HG03139 (cell line): ENCODE results near the gene PCNA.
"Not testable (repeated sequence)": the region's sequence is repeated elsewhere in the genome, so short reads cannot be mapped to it uniquely, and the experiment has no call there.

Experiments used
- ATAC-seq: cut with Tn5 transposase; IDR thresholded peaks from one replicate; pipeline ENCODE4 v1.9.1; 2021; ENCODE audit not compliant: unreplicated experiment

The PCNA gene

GRCh38 chr20:5099909-5100308, 19.8 kb downstream of the PCNA start:
- ATAC-seq, result not testable (repeated sequence)

DNA sequence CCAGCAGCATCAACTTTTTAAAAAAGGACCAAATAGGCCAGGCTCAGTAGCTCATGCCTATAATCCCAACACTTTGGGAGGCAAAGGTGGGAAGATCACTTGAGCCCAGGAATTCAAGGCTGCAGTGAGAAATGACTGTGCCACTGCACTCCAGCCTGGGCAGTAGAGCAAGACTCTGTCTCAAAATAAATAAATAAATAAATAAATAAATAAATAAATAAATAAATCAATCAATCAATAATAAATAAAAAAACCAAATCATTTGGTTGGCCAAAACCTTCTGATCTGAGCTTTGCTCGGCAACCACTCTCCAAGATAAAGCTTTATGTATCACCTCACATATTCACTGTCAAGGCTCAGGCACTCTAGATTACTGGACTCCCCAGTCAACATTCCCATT, 20.7 kb downstream of the PCNA start:
- ATAC-seq, result not testable (repeated sequence)

- ATAC-seq, result no peak
These were observed 23.3 kb downstream of the PCNA start for GRCh38 chr20:5096463-5096862.

DNA sequence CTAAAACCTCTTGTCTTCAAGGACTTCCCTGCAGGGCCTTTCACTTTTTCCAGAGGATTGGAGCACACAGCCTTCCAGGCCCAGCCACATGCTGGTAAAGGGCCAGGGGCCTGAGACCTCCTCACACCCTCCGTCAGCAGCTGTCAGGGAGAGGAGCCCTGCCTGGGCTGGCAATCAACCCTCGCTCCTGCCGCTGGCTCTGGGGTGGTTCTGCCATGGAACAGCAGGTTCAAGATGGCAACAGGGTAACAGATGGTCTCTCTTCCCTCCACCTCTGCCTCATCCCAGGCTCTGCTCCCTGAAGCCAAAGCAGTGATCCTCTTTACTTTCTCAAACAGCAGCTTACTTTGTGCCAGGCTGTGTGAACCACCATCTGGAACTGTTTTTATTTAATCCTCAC, 23.8 kb downstream of the PCNA start:
- ATAC-seq, result no peak

DNA sequence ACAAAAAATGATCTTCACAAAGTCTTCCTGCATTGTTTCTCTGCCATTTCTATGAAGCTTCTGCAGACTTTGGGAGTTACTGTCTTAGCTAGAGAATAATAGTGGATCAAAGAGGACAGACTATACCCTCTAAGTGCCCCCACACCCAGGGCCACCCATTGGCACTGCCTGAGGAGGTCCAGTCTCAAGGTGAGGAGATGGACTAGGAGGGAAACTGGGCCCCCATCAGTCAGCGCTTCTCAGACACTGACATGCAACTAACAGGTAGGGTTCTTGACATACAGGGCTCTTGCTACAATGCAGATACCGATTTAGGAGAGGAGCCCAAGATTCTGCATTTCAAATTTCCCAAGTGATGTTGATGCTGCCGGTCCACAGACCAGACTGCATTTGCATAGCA, 24.3 kb downstream of the PCNA start:
- ATAC-seq, result no peak

DNA sequence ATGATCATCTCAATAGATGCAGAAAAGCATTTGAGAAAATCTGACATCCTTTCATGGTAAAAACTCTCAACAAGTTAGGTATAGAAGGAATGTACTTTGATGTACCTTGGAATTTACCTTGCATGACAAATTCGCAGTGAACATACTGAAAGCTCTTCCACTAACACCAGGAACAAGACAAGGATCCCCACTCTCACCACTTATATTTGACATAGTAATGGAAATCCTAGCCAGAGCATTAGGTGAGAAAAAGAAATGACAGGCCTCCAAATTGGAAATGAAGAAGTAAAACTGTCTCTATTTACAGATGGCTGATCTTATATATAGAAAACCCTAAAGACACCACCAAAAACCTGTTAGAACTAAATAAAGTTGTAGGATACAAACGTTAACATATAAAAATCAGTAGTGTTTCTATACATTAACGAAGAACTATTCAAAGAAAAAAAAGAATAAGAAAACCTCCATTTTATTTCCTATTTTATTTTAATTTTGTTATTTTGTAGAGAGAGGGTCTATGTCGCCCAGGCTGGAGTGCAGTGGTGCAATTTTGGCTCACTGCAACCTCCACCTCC, 26.9 kb downstream of the PCNA start:
- ATAC-seq, result no peak

DNA sequence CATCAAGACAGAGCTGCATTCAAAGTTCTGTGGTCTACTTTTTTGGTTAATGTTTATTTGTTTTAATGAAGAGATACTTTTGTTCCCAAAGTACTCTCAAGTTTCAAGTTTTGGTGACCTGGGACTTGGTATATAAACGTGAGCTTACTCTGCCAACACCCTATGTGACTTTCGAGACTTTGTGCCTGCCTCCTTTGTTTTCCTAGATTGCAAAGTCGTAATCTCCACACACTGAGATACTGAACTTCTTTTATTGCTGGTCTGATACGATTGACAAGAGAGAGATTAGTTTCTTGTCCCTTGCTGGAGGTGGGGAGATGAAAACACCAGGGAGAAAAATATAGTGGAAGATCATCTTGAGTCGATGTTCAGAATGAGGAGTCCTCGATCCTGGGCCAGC, 27.9 kb downstream of the PCNA start:
- no peak for ATAC-seq

GRCh38 chr20:5090191-5090590, 29.6 kb downstream of the PCNA start:
- ATAC-seq, result no peak

DNA sequence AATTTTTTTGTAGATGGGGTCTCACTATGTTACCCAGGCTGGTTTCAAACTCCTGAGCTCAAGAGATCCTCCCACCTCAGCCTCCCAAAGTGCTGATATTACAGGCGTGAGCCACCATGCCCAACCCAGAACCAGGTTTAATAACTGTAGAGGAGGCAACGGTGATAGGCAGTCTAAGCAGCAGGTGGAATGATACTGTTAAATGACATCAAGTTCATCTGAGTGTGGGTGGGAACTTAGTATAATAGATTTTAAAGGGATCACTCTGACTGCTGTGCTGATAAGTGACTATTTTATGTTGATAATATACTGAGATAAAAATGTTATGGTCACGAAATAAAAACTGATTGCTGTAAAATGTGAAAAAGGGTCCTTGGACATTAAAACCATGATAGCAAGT, 31.1 kb downstream of the PCNA start:
- no peak for ATAC-seq

DNA sequence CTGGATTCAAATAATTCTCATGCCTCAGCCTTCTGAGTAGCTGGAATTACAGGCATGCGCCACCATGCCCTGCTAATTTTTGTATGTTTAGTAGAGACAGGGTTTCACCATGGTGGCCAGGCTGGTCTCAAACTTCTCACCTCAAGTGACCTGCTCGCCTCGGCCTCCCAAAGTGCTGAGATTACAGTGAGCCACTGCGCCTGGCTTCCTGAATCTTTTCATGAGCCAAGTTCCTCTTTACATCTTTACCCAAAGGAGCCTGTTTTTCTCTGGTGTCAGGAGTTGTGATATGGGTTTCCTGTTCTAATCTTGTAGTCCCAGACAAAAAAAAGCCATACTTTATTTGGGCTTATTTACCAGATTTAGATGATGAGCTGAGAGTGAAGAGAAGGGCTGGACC, 34.4 kb downstream of the PCNA start:
- no peak for ATAC-seq

GRCh38 chr20:5080384-5080877, 39.3 kb downstream of the PCNA start:
- ATAC-seq, result no peak

DNA sequence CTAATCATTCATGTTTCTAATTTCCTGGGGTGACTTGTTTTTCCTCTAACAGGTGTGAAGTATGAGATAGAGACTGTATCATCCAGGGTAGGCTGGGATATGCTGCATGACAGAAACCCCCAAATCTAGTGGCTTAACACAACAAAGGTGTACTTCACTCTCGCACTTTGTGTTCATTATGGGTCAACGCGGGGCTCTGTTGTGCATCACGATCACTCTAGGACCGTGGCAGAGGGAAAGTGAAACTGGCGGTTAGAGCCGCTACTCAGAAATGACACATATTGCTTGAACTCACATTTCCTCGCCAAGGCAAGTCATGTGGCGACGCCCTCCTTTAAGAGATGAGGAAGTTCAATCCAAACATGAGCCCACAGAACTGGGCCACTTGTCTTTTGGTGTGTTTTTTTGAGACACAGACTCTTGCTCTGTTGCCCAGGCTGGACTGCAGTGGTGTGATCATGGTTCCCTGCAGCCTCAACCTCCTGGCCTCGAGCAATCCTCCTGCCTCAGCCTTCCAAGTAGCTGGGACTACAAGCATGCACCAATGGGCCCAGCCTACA, 41.3 kb downstream of the PCNA start:
- ATAC-seq, result peak; percentile 87

DNA sequence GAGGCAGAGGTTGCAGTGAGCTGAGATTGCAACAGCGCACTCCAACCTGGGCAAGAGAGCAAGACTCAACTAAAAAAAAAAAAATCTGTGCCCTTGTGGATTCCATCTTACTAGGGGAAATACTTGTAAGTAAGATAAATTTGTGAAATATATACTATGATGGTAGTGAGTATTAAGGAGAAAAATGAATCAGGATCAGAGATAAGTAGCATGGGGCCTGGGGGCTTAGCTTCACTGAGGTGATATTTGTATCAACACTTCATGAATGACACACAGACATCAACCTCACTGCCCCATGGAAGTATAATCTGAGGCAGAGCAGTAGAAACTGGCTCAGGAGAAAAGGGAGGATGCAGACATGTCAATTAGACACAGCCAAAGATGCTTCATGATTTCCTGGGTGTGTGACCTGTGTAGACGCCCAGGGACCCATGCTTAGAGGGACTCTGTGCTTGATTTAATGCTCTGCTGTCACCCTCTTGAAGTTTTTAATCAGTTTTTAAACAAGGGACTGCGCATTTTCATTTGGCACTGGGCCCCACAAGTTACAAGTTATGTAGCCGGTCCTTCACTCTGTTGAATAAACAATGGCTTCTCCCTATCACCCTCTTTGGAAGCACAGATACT, 41.9 kb downstream of the PCNA start:
- no peak for ATAC-seq

GRCh38 chr20:5076913-5077312, 42.8 kb downstream of the PCNA start:
- not testable (repeated sequence) for ATAC-seq

GRCh38 chr20:5074232-5074674, 45.5 kb downstream of the PCNA start:
- no peak for ATAC-seq

DNA sequence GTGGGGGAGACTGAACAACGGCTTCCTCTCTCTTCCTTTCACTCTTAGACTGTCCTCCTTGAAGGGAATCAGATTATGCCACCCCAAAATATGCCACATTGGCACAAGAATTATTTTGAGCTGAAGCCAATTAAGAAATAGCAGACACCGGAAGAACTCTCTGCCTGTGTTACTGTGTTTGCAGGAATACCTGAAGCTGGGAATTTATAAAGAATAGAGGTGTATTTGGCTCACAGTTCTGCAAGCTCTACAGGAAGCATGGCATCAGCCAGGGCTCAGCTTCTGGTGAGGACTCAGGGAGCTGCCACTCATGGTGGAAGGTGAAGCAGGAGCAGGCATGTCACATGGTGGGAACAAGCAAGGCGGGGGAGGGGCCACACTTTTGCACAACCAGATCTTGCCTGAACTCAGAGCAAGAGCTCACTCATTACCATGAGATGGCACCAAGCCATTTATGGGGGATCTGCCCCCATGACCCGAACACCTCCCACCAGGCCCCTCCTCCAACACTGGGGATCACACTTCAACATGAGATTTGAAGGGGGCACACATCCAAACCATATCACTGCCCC, 46.0 kb downstream of the PCNA start:
- no peak for ATAC-seq

- ATAC-seq, result no peak
These were observed 46.8 kb downstream of the PCNA start for GRCh38 chr20:5072756-5073659.

- ATAC-seq, result not testable (repeated sequence)
These were observed 47.8 kb downstream of the PCNA start for GRCh38 chr20:5071942-5072341.

- no peak for ATAC-seq
These were observed 49.2 kb downstream of the PCNA start for GRCh38 chr20:5070570-5070969.

DNA sequence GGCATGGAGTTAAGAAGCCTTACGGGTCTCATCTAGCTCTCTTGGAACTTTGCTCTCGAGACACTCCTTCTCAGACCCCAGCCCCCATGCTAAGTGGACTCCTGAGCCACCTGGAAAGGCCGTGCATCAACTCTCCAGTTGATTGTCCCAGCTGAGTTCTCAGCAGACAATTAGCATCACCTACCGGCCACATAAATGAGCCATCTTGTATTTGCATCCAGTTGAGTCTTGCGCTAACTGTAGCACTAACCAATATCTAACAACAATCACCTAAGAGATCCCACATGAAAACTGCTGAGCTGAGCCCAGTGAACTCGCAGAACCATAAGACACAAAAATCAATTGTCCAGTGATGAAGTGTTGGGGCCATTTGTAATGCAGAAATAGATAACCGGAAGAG, 49.7 kb downstream of the PCNA start:
- no peak for ATAC-seq

DNA sequence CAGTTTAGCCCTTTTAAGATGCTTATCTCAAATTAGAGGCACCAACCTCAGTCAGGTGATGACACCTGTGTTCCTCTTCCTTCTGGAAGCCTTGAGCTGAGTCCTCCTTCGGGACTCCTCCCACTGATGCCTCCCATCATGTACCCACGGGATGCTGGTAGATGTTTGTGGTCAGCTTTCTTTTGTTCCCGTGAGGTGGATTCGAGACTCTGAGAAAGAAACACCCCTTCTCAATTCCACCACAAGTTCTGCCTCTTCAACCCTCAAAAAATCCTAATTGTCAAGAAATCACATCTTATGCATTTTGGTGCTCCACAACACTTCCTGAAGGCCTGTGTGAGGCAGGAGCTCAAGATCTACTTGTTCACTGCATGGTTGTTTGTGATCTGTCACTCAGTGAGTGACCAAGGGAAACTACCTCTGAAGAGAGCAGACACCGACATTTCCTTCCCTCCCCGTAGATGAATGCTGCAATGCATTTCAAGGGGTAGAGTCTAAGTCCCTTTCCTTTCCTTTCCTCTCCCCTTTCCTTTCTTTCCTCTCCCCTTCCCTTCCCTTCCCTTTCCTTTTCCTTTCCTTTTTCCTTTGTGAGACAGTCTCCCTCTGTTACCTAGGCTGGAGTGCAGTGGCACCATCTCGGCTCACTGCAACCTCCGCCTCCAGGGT, 50.5 kb downstream of the PCNA start:
- ATAC-seq, result no peak
